Caco-2 (cell line): ENCODE data around the gene RBM12. TPM values are rescaled to one million over a fixed set of nuclear protein-coding genes. Genes with fewer than 3 reads are reported as not detected.

ENCODE experiments used
- BruUV-seq: library from RNA; stranded (reverse); fragments of 400-500 nt; replicated peaks from 2 replicates; lab custom pipeline; 2021; lab: Mats Ljungman, UMichigan
- CTCF ChIA-PET: fragments of 300-600 bp; sonication (Branson Sonifier 250); formaldehyde crosslinking; loops from one replicate; lab custom pipeline; 2022; ENCODE audit warnings: antibody characterized with exemption; lab: Charles Lee
- POLR2A ChIA-PET: fragments of 300-600 bp; sonication (Branson Sonifier 250); formaldehyde crosslinking; loops from one replicate; lab custom pipeline; 2022; ENCODE audit warnings: antibody characterized with exemption; lab: Charles Lee
- DNase-seq, 2 experiments: peaks; one replicate each; pipeline versions ENCODE4 v3.0.0 to v3.0.0-alpha.2; 2020 to 2022
- H3K27me3 ChIP-seq: replicated peaks from 2 replicates; pipeline ENCODE4 v1.6.0; 2011; ENCODE audit warnings: low read length; ENCODE audit not compliant: control insufficient read depth, insufficient read depth
- H3K36me3 ChIP-seq: 2 replicates; pipeline ENCODE4 v1.5.1; 2011; ENCODE audit warnings: low read length; ENCODE audit not compliant: control insufficient read depth, insufficient read depth
- H3K4me1 ChIP-seq: fragments of 250-450 bp; sonication (Bioruptor Pico); 2 replicates; pipeline ENCODE4 v1.5.1; 2020; ENCODE audit warnings: mild to moderate bottlenecking
- H3K4me3 ChIP-seq: 2 replicates; pipeline ENCODE4 v1.5.1; 2011; ENCODE audit warnings: low read depth, mild to moderate bottlenecking, control low read depth, low read length
- H3K9me3 ChIP-seq: fragments of 250-450 bp; sonication (Bioruptor Pico); 2 replicates; pipeline ENCODE4 v1.5.1; 2020; ENCODE audit warnings: mild to moderate bottlenecking, moderate library complexity
- H3K27ac Mint-ChIP-seq: one replicate; pipeline ENCODE4 v1.8.0; 2022; ENCODE audit warnings: mixed read lengths; ENCODE audit not compliant: unreplicated experiment
- H3K27me3 Mint-ChIP-seq: one replicate; pipeline ENCODE4 v1.8.0; 2022; ENCODE audit warnings: mixed read lengths; ENCODE audit not compliant: insufficient read depth, unreplicated experiment
- H3K36me3 Mint-ChIP-seq: one replicate; pipeline ENCODE4 v1.8.0; 2022; ENCODE audit warnings: mild to moderate bottlenecking, mixed read lengths; ENCODE audit not compliant: insufficient read depth, unreplicated experiment
- H3K4me1 Mint-ChIP-seq: one replicate; pipeline ENCODE4 v1.8.0; 2022; ENCODE audit warnings: low read depth, mixed read lengths; ENCODE audit not compliant: unreplicated experiment
- H3K4me3 Mint-ChIP-seq: one replicate; pipeline ENCODE4 v1.8.0; 2022; ENCODE audit warnings: mild to moderate bottlenecking, moderate library complexity, mixed read lengths; ENCODE audit not compliant: unreplicated experiment
- H3K9me3 Mint-ChIP-seq: one replicate; pipeline ENCODE4 v1.8.0; 2022; ENCODE audit warnings: mixed read lengths; ENCODE audit not compliant: unreplicated experiment
- intact Hi-C: fragments of 100-400 bp; cut with micrococcal nuclease; formaldehyde crosslinking; loops from one replicate; pipeline ENCODE4 v1.10.0; 2022; ENCODE audit not compliant: unreplicated experiment
- total RNA-seq: library from RNA; stranded (reverse); gene quantifications from 2 replicates; pipeline ENCODE4 v1.2.3, GENCODE V29; 2022
- TF ChIP-seq, protein P1 (sequence below), 2 experiments: fragments of 200-600 bp in 1 of 2; IDR thresholded peaks; 1 replicate in 1 of 2; 2 replicates in 1 of 2; pipeline versions ENCODE4 v1.5.1 to v1.8.0; 2011 to 2022; ENCODE audit warnings: antibody characterized with exemption in 1 of 2, control low read depth in 1 of 2, inconsistent platforms in 1 of 2, low read depth in 1 of 2, low read length in 1 of 2, mild to moderate bottlenecking in 1 of 2, moderate library complexity in 1 of 2; ENCODE audit not compliant: insufficient read depth in 1 of 2, severe bottlenecking in 1 of 2, unreplicated experiment in 1 of 2

The RBM12 gene
- total RNA-seq, 1 experiment from 2014 or later, result 147 TPM

DNA sequence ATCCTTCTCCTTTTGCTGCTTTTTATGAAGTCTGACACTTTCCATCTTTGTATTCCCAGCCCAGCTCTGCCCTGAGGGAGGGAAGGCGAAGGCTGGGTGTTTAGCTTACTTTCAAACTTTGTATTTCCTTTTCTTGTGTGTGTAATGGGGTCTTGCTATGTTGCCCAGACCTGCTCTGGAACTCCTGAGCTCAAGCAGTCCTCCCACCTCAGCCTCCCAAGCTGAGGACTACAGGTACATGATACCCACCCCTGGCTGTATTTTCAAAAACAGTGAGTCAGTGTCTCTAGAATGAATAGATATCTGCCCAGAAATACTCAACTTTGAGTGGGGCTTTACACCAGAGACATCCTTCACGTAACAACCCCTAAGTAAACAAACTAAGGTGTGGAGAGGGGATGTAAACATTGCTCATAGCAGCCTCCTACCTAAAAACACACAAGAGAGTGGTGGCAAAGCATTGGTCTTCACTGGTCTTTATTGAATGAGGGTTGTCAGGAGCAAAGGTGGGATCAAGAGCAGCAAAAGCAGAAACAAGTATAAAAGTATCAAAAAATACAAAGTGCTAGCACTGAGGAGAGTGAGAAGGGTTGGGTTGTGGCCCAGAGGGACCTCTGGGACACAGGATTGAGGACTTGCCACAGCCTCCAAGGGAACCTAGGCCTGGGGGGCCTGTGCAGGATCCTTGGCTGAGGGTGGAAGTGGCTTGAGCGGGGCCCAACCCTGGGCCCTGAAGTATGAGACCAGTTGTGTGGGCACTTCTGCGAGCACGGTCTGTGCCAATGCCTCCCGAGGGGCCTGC, 38.9 kb downstream of the RBM12 start:
- no peak for DNase-seq
- no peak overlapping the region for H3K4me3 ChIP-seq
- H3K9me3 Mint-ChIP-seq, result no peaks in the 10 kb centered on the region
- ChIA-PET CTCF (interaction anchor here (0.5 kb wide), 1 partner anchor 33 kb away, joined by 5 read pairs; no protein-coding TSS in a partner anchor), POLR2A (interaction anchor here (0.7 kb wide), 1 partner anchor 117 kb away, joined by 16 read pairs; no protein-coding TSS in a partner anchor)
- H3K27me3 Mint-ChIP-seq, result no peaks in the 10 kb centered on the region
- H3K36me3 ChIP-seq, result peaks cover 11% of the 10 kb centered on the region
- no peaks in the 10 kb centered on the region for H3K9me3 ChIP-seq
- no peak overlapping the region for H3K4me3 Mint-ChIP-seq
- H3K4me1 Mint-ChIP-seq, result no peaks in the 10 kb centered on the region
- BruUV-seq, result no TSS peak
- peaks cover 92% of the 10 kb centered on the region for H3K36me3 Mint-ChIP-seq
- no peaks in the 10 kb centered on the region for H3K27me3 ChIP-seq
- intact Hi-C loops, result no loop called here
- TF ChIP-seq, protein P1, sequence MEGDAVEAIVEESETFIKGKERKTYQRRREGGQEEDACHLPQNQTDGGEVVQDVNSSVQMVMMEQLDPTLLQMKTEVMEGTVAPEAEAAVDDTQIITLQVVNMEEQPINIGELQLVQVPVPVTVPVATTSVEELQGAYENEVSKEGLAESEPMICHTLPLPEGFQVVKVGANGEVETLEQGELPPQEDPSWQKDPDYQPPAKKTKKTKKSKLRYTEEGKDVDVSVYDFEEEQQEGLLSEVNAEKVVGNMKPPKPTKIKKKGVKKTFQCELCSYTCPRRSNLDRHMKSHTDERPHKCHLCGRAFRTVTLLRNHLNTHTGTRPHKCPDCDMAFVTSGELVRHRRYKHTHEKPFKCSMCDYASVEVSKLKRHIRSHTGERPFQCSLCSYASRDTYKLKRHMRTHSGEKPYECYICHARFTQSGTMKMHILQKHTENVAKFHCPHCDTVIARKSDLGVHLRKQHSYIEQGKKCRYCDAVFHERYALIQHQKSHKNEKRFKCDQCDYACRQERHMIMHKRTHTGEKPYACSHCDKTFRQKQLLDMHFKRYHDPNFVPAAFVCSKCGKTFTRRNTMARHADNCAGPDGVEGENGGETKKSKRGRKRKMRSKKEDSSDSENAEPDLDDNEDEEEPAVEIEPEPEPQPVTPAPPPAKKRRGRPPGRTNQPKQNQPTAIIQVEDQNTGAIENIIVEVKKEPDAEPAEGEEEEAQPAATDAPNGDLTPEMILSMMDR (IDR thresholded peaks at IDR 0.05; ENCODE audit: insufficient read depth in 1 of 2, low read depth in 1 of 2, low read length in 1 of 2, severe bottlenecking in 1 of 2, unreplicated experiment in 1 of 2), result no peak
- H3K4me1 ChIP-seq, result no peaks in the 10 kb centered on the region
- H3K27ac Mint-ChIP-seq, result no peak overlapping the region

DNA sequence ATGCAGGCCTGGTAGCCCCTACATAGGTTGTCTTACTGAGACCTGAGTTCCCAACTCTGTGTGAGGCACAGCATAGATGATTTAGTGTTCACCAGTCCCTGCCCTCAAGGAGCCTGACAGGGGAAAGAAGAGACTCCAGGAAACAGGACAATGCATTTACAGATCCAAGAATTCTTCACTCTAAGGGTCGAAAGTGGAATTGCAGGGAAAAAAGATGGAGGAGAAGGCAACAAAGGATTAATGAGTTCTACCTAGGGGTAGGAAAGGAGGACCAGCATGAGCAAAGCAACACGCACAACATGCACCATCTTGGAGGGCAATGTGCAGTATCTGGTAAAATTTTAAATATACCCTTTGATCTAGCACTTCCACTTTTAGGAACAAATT, 43.1 kb downstream of the RBM12 start:
- Mint-ChIP-seq H3K4me1 (peaks cover 24% of the 10 kb centered on the region), H3K27me3 (no peaks in the 10 kb centered on the region), H3K36me3 (peaks cover 91% of the 10 kb centered on the region), H3K4me3 (no peak overlapping the region), H3K27ac (no peak overlapping the region), H3K9me3 (no peaks in the 10 kb centered on the region)
- no peak for DNase-seq
- Histone ChIP-seq H3K36me3 (peaks cover 4% of the 10 kb centered on the region), H3K9me3 (no peaks in the 10 kb centered on the region), H3K4me1 (peaks cover 5% of the 10 kb centered on the region; the same call in 1 of the 2 replicates), H3K4me3 (no peak overlapping the region), H3K27me3 (no peaks in the 10 kb centered on the region)
- ChIA-PET POLR2A (no interaction called here), CTCF (interaction anchor here (0.6 to 3.6 kb wide), 2 partner anchors 9 to 21 kb away, joined by 3 to 37 read pairs; no protein-coding TSS in a partner anchor)
- no TSS peak for BruUV-seq
- intact Hi-C loops, result no loop called here
- TF ChIP-seq, protein P1 (IDR thresholded peaks at IDR 0.05; ENCODE audit: insufficient read depth in 1 of 2, low read depth in 1 of 2, low read length in 1 of 2, severe bottlenecking in 1 of 2, unreplicated experiment in 1 of 2), result peak; percentile 27 to 46

DNA sequence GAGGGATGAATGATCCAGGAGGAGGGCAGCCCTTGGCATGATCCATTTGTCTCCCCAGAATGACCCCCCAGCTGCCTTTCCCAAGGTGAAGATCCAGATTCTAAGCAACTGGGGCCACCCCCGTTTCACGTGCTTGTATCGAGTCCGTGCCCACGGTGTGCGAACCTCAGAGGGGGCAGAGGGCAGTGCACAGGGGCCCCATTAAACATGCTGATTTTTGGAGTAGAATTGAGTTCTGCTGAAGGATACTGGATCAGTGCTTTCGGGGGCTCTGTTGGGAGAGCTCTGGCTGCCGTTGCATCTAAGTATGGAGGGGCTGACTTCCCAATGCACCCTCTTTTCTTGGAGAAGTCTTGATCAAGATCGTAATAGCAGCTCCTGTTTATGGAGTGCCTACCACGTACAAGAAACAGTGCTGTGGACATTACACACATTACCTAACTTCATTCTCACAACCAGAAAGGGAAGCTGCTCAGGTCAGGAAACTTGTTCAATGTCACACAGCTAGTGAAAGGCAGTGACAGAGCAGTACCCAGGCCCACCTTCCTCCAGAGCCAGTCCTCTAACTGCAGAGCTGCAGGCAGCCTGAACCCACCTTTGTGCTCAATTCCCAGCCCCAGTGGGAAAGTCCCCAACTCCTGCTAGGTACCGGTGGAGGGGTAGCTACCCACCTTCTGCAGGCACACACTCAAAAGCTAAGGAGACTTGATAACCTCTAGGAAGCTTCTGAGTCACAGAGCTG, 43.7 kb downstream of the RBM12 start:
- DNase-seq, result no peak
- peaks cover 91% of the 10 kb centered on the region for H3K36me3 Mint-ChIP-seq
- H3K4me1 ChIP-seq, result peaks cover 5% of the 10 kb centered on the region; the same call in 1 of the 2 replicates
- intact Hi-C loops, result no loop called here
- H3K27me3 ChIP-seq, result no peaks in the 10 kb centered on the region
- no peaks in the 10 kb centered on the region for H3K9me3 ChIP-seq
- no peaks in the 10 kb centered on the region for H3K9me3 Mint-ChIP-seq
- H3K4me3 ChIP-seq, result no peak overlapping the region
- BruUV-seq, result no TSS peak
- H3K27ac Mint-ChIP-seq, result peak overlapping the region; percentile 73
- H3K4me1 Mint-ChIP-seq, result peaks cover 24% of the 10 kb centered on the region
- CTCF ChIA-PET, result interaction anchor here (0.6 to 5.4 kb wide), 6 partner anchors 10 to 372 kb away, joined by 3 to 46 read pairs (median 6); partner anchors contain the start of genes CPNE1 and RBM12
- POLR2A ChIA-PET, result no interaction called here
- H3K4me3 Mint-ChIP-seq, result peak overlapping the region; percentile 98
- TF ChIP-seq, protein P1 (IDR thresholded peaks at IDR 0.05; ENCODE audit: insufficient read depth in 1 of 2, low read depth in 1 of 2, low read length in 1 of 2, severe bottlenecking in 1 of 2, unreplicated experiment in 1 of 2), result no peak
- no peaks in the 10 kb centered on the region for H3K27me3 Mint-ChIP-seq
- no peaks in the 10 kb centered on the region; the same call in 1 of the 2 replicates for H3K36me3 ChIP-seq
